Measurements from ENCODE around the gene FGF14. TPM values are rescaled to one million over a fixed set of nuclear protein-coding genes. Genes with fewer than 3 reads are reported as not detected.

The FGF14 gene
- total and polyA plus RNA-seq, 2 donors (not counting 1 experiment from before 2014, with no cell fraction given): under 0.01 TPM; not detected in 1

GRCh38 chr13:102261316-102261715 lies 140.5 kb downstream of the FGF14 start:
- H3K27ac Mint-ChIP-seq: no peak overlapping the region
- no peak overlapping the region for H3K4me3 Mint-ChIP-seq
- POLR2A ChIA-PET: no interaction called here
- Histone ChIP-seq H3K4me3 (ENCODE audit: control extremely low read depth in 1 of 5, extremely low read depth in 1 of 5, insufficient read depth in 1 of 5, low read depth in 2 of 5, low read length in 4 of 5) (no peak overlapping the region), H3K4me1 (ENCODE audit: control insufficient read depth in 2 of 2, insufficient read depth in 2 of 2, low read length in 2 of 2) (no peaks in the 10 kb centered on the region), H3K9ac (ENCODE audit: low read length) (no peak overlapping the region), H2AFZ (ENCODE audit: insufficient read depth, low read depth, low read length, poor library complexity, severe bottlenecking) (no peak overlapping the region), H3K27me3 (replicated peaks in 1 of 4; ENCODE audit: control extremely low read depth in 1 of 4, control insufficient read depth in 3 of 4, insufficient read depth in 4 of 4, low read length in 3 of 4) (no peaks in the 10 kb centered on the region), H3K4me2 (replicated peaks; ENCODE audit: low read depth, low read length, poor library complexity, severe bottlenecking) (no peak overlapping the region), H3K9me3 (ENCODE audit: control extremely low read depth in 1 of 3, control insufficient read depth in 2 of 3, insufficient read depth in 1 of 3, low read length in 2 of 3) (peaks cover 0 to 9% (median 0%) of the 10 kb centered on the region in 3 donors), H3K79me2 (ENCODE audit: control insufficient read depth, insufficient read depth, low read length) (no peaks in the 10 kb centered on the region), H3K27ac (ENCODE audit: low read length in 2 of 2) (no peak overlapping the region), H4K20me1 (ENCODE audit: control insufficient read depth, insufficient read depth, low read length, poor library complexity, severe bottlenecking) (no peaks in the 10 kb centered on the region), H3K36me3 (replicated peaks in 1 of 2; ENCODE audit: control extremely low read depth in 1 of 2, control insufficient read depth in 1 of 2, extremely low read depth in 1 of 2, insufficient read depth in 2 of 2, low read length in 1 of 2) (no peaks in the 10 kb centered on the region)
- intact Hi-C loops (cut with micrococcal nuclease): no loop called here
- CTCF ChIA-PET: no interaction called here
- no peaks in the 10 kb centered on the region for H3K4me1 Mint-ChIP-seq
- 83% methylated on average over 2 of the region's 3 CpGs for WGBS (ENCODE audit: insufficient coverage)
- TF ChIP-seq EZH2 (IDR thresholded peaks at IDR 0.05; ENCODE audit: borderline replicate concordance, insufficient read depth, low read depth, low read length, poor library complexity, severe bottlenecking) (no peak), CTCF (IDR thresholded peaks at IDR 0.05) (no peak)
- H3K27me3 Mint-ChIP-seq: no peaks in the 10 kb centered on the region
- H3K9me3 Mint-ChIP-seq (ENCODE audit: insufficient read depth): no peaks in the 10 kb centered on the region
- no peak for ATAC-seq (ENCODE audit: low read depth)
- DNase-seq: no peak

GRCh38 chr13:102260256-102260655 lies 141.6 kb downstream of the FGF14 start:
- H4K20me1 ChIP-seq (ENCODE audit: control insufficient read depth, insufficient read depth, low read length, poor library complexity, severe bottlenecking): no peaks in the 10 kb centered on the region
- H2AFZ ChIP-seq (ENCODE audit: insufficient read depth, low read depth, low read length, poor library complexity, severe bottlenecking): no peak overlapping the region
- H3K4me3 ChIP-seq (ENCODE audit: control extremely low read depth in 1 of 5, extremely low read depth in 1 of 5, insufficient read depth in 1 of 5, low read depth in 2 of 5, low read length in 4 of 5): no peak overlapping the region
- no peak overlapping the region for H3K4me2 ChIP-seq (replicated peaks; ENCODE audit: low read depth, low read length, poor library complexity, severe bottlenecking)
- ATAC-seq (ENCODE audit: low read depth) (no peak), DNase-seq (no peak)
- H3K4me1 ChIP-seq (ENCODE audit: control insufficient read depth in 2 of 2, insufficient read depth in 2 of 2, low read length in 2 of 2): no peaks in the 10 kb centered on the region
- POLR2A ChIA-PET: no interaction called here
- Mint-ChIP-seq H3K27me3 (no peaks in the 10 kb centered on the region), H3K4me3 (no peak overlapping the region), H3K9me3 (ENCODE audit: insufficient read depth) (no peaks in the 10 kb centered on the region), H3K4me1 (no peaks in the 10 kb centered on the region), H3K27ac (no peak overlapping the region)
- TF ChIP-seq CTCF (IDR thresholded peaks at IDR 0.05) (no peak), EZH2 (IDR thresholded peaks at IDR 0.05; ENCODE audit: borderline replicate concordance, insufficient read depth, low read depth, low read length, poor library complexity, severe bottlenecking) (no peak)
- H3K9ac ChIP-seq (ENCODE audit: low read length): no peak overlapping the region
- peaks cover 0 to 9% (median 0%) of the 10 kb centered on the region in 3 donors for H3K9me3 ChIP-seq (ENCODE audit: control extremely low read depth in 1 of 3, control insufficient read depth in 2 of 3, insufficient read depth in 1 of 3, low read length in 2 of 3)
- H3K79me2 ChIP-seq (ENCODE audit: control insufficient read depth, insufficient read depth, low read length): no peaks in the 10 kb centered on the region
- 90% methylated on average over 4 of the region's 6 CpGs for WGBS (ENCODE audit: insufficient coverage)
- intact Hi-C loops (cut with micrococcal nuclease): no loop called here
- H3K27ac ChIP-seq (ENCODE audit: low read length in 2 of 2): no peak overlapping the region
- CTCF ChIA-PET: no interaction called here
- H3K27me3 ChIP-seq (replicated peaks in 1 of 4; ENCODE audit: control extremely low read depth in 1 of 4, control insufficient read depth in 3 of 4, insufficient read depth in 4 of 4, low read length in 3 of 4): no peaks in the 10 kb centered on the region
- H3K36me3 ChIP-seq (replicated peaks in 1 of 2; ENCODE audit: control extremely low read depth in 1 of 2, control insufficient read depth in 1 of 2, extremely low read depth in 1 of 2, insufficient read depth in 2 of 2, low read length in 1 of 2): no peaks in the 10 kb centered on the region

Measured in B cell (primary cell).